ENCODE measurements around the gene PDSS2.

PDSS2 gene

GRCh38 chr6:107185391-107185970, 273.9 kb downstream of the PDSS2 start:
- no peaks in the 10 kb centered on the region for H3K9me2 ChIP-seq (replicated peaks; ENCODE audit: low read depth, low read length)
- H3K4me3 ChIP-seq (ENCODE audit: low read length, poor library complexity, severe bottlenecking): no peak overlapping the region
- no peaks in the 10 kb centered on the region for H4K20me1 ChIP-seq (ENCODE audit: insufficient read depth, low read length, poor library complexity, severe bottlenecking)
- H3K79me2 ChIP-seq (ENCODE audit: insufficient read depth, low read length): no peaks in the 10 kb centered on the region
- H3K9me3 ChIP-seq (ENCODE audit: insufficient read depth, low read depth, low read length): no peaks in the 10 kb centered on the region
- TF ChIP-seq EZH2phosphoT487 (IDR thresholded peaks at IDR 0.05; ENCODE audit: borderline replicate concordance): no peak
- TF ChIP-seq CTCF (conservative IDR thresholded peaks at IDR 0.05; ENCODE audit: low read length): no peak
- H3K4me2 ChIP-seq (ENCODE audit: low read depth, low read length, poor library complexity, severe bottlenecking): no peak overlapping the region
- H3K4me1 ChIP-seq (ENCODE audit: insufficient read depth, low read length, poor library complexity, severe bottlenecking): no peaks in the 10 kb centered on the region
- no peak overlapping the region for H3K9ac ChIP-seq (ENCODE audit: low read depth, low read length, poor library complexity, severe bottlenecking)
- H3K36me3 ChIP-seq (ENCODE audit: insufficient read depth, low read length): no peaks in the 10 kb centered on the region
- H2AFZ ChIP-seq (ENCODE audit: low read length): no peak overlapping the region
- H3K27me3 ChIP-seq (ENCODE audit: insufficient read depth, low read length, poor library complexity, severe bottlenecking): no peaks in the 10 kb centered on the region
- no peaks in the 10 kb centered on the region for H3F3A ChIP-seq (ENCODE audit: low read depth)

GRCh38 chr6:107184435-107184834, 274.9 kb downstream of the PDSS2 start:
- H4K20me1 ChIP-seq (ENCODE audit: insufficient read depth, low read length, poor library complexity, severe bottlenecking): no peaks in the 10 kb centered on the region
- no peaks in the 10 kb centered on the region for H3K36me3 ChIP-seq (ENCODE audit: insufficient read depth, low read length)
- no peaks in the 10 kb centered on the region for H3K9me2 ChIP-seq (replicated peaks; ENCODE audit: low read depth, low read length)
- no peaks in the 10 kb centered on the region for H3F3A ChIP-seq (ENCODE audit: low read depth)
- no peak overlapping the region for H3K4me3 ChIP-seq (ENCODE audit: low read length, poor library complexity, severe bottlenecking)
- no peak for TF ChIP-seq CTCF (conservative IDR thresholded peaks at IDR 0.05; ENCODE audit: low read length)
- TF ChIP-seq EZH2phosphoT487 (IDR thresholded peaks at IDR 0.05; ENCODE audit: borderline replicate concordance): no peak
- no peak overlapping the region for H2AFZ ChIP-seq (ENCODE audit: low read length)
- H3K9me3 ChIP-seq (ENCODE audit: insufficient read depth, low read depth, low read length): no peaks in the 10 kb centered on the region
- H3K27me3 ChIP-seq (ENCODE audit: insufficient read depth, low read length, poor library complexity, severe bottlenecking): no peaks in the 10 kb centered on the region
- no peaks in the 10 kb centered on the region for H3K79me2 ChIP-seq (ENCODE audit: insufficient read depth, low read length)
- no peaks in the 10 kb centered on the region for H3K4me1 ChIP-seq (ENCODE audit: insufficient read depth, low read length, poor library complexity, severe bottlenecking)
- H3K4me2 ChIP-seq (ENCODE audit: low read depth, low read length, poor library complexity, severe bottlenecking): no peak overlapping the region
- no peak overlapping the region for H3K9ac ChIP-seq (ENCODE audit: low read depth, low read length, poor library complexity, severe bottlenecking)

- no peak overlapping the region for H3K4me2 ChIP-seq (ENCODE audit: low read depth, low read length, poor library complexity, severe bottlenecking)
- H3K9me2 ChIP-seq (replicated peaks; ENCODE audit: low read depth, low read length): no peaks in the 10 kb centered on the region
- no peaks in the 10 kb centered on the region for H3K27me3 ChIP-seq (ENCODE audit: insufficient read depth, low read length, poor library complexity, severe bottlenecking)
- TF ChIP-seq EZH2phosphoT487 (IDR thresholded peaks at IDR 0.05; ENCODE audit: borderline replicate concordance) (no peak), CTCF (conservative IDR thresholded peaks at IDR 0.05; ENCODE audit: low read length) (no peak)
- H3K4me1 ChIP-seq (ENCODE audit: insufficient read depth, low read length, poor library complexity, severe bottlenecking): no peaks in the 10 kb centered on the region
- no peak overlapping the region for H3K9ac ChIP-seq (ENCODE audit: low read depth, low read length, poor library complexity, severe bottlenecking)
- no peak overlapping the region for H2AFZ ChIP-seq (ENCODE audit: low read length)
- no peaks in the 10 kb centered on the region for H3K36me3 ChIP-seq (ENCODE audit: insufficient read depth, low read length)
- H4K20me1 ChIP-seq (ENCODE audit: insufficient read depth, low read length, poor library complexity, severe bottlenecking): no peaks in the 10 kb centered on the region
- H3K4me3 ChIP-seq (ENCODE audit: low read length, poor library complexity, severe bottlenecking): no peak overlapping the region
- no peaks in the 10 kb centered on the region for H3F3A ChIP-seq (ENCODE audit: low read depth)
- H3K9me3 ChIP-seq (ENCODE audit: insufficient read depth, low read depth, low read length): no peaks in the 10 kb centered on the region
- H3K79me2 ChIP-seq (ENCODE audit: insufficient read depth, low read length): no peaks in the 10 kb centered on the region
Measured at GRCh38 chr6:107180099-107180498, 279.3 kb downstream of the PDSS2 start.
